IMR-90 (cell line): Measurements from ENCODE around the gene GRK2. TPM values are rescaled to one million over a fixed set of nuclear protein-coding genes. Genes with fewer than 3 reads are reported as not detected.

Source experiments
- ATAC-seq: fragments of 200-7000 bp; cut with Tn5 transposase; 2 replicates; pipeline ENCODE4 v1.9.1; 2020; ENCODE audit warnings: low read depth, mild to moderate bottlenecking, moderate library complexity
- BruUV-seq: library from RNA; stranded (reverse); fragments of 400-500 nt; replicated peaks from 2 replicates; lab custom pipeline; 2021; lab: Mats Ljungman, UMichigan
- CTCF ChIA-PET: fragments of 300-600 bp; formaldehyde crosslinking; extraction: SDS; loops from one replicate; lab custom pipeline; 2021; ENCODE audit warnings: antibody characterized with exemption; lab: Yijun Ruan, JAX
- POLR2A ChIA-PET: fragments of 300-600 bp; sonication (Branson Sonifier 250); formaldehyde crosslinking; loops from one replicate; lab custom pipeline; 2022; ENCODE audit warnings: antibody characterized with exemption; ENCODE audit not compliant: unreplicated experiment; lab: Charles Lee
- DNase-seq: peaks from one replicate; pipeline ENCODE4 v3.0.0; 2013
- H2AFZ ChIP-seq: replicated peaks from 2 replicates; pipeline ENCODE3; 2013; ENCODE audit warnings: low read length, mild to moderate bottlenecking; ENCODE audit not compliant: poor library complexity
- H2AK5ac ChIP-seq: 2 replicates; pipeline ENCODE4 v1.6.1; 2013; ENCODE audit warnings: low read depth, low read length, inconsistent platforms
- H2AK9ac ChIP-seq: replicated peaks from 2 replicates; pipeline ENCODE3; 2013; ENCODE audit warnings: mild to moderate bottlenecking, low read depth, low read length, moderate library complexity; ENCODE audit not compliant: poor library complexity
- H2BK120ac ChIP-seq: 2 replicates; pipeline ENCODE4 v1.6.1; 2013; ENCODE audit warnings: low read depth, low read length, inconsistent platforms
- H2BK15ac ChIP-seq: 3 replicates; pipeline ENCODE4 v1.6.1; 2013; ENCODE audit warnings: low read depth, low read length, inconsistent platforms
- H2BK20ac ChIP-seq: 2 replicates; pipeline ENCODE4 v1.6.1; 2013; ENCODE audit warnings: low read depth, mild to moderate bottlenecking, inconsistent platforms, low read length, moderate library complexity
- H2BK5ac ChIP-seq: 2 replicates; pipeline ENCODE4 v1.6.1; 2013; ENCODE audit warnings: mild to moderate bottlenecking, low read depth, low read length, inconsistent platforms; ENCODE audit not compliant: poor library complexity, severe bottlenecking
- H3K14ac ChIP-seq: replicated peaks from 2 replicates; pipeline ENCODE4 v1.6.1; 2013; ENCODE audit warnings: low read depth, low read length, inconsistent platforms
- H3K18ac ChIP-seq: 2 replicates; pipeline ENCODE4 v1.6.1; 2013; ENCODE audit warnings: low read depth, low read length, control low read depth
- H3K23ac ChIP-seq: 2 replicates; pipeline ENCODE4 v1.6.1; 2013; ENCODE audit warnings: low read depth, low read length, inconsistent platforms
- H3K27ac ChIP-seq: 2 replicates; pipeline ENCODE4 v1.5.1; 2013; ENCODE audit warnings: mild to moderate bottlenecking, control low read depth, low read length; ENCODE audit not compliant: insufficient read depth
- H3K27me3 ChIP-seq: 2 replicates; pipeline ENCODE4 v1.6.1; 2013; ENCODE audit warnings: low read length; ENCODE audit not compliant: control insufficient read depth, insufficient read depth
- H3K36me3 ChIP-seq: 2 replicates; pipeline ENCODE4 v1.6.1; 2013; ENCODE audit warnings: low read length, mixed read lengths; ENCODE audit not compliant: control insufficient read depth, insufficient read depth
- H3K4ac ChIP-seq: 2 replicates; pipeline ENCODE4 v1.6.1; 2013; ENCODE audit warnings: low read depth, low read length, inconsistent platforms
- H3K4me1 ChIP-seq: 2 replicates; pipeline ENCODE4 v1.6.1; 2013; ENCODE audit warnings: low read length, mixed read lengths; ENCODE audit not compliant: control insufficient read depth, insufficient read depth
- H3K4me2 ChIP-seq: 2 replicates; pipeline ENCODE4 v1.6.1; 2013; ENCODE audit warnings: low read depth, mild to moderate bottlenecking, control low read depth, low read length, moderate library complexity
- H3K4me3 ChIP-seq: 2 replicates; pipeline ENCODE4 v1.5.1; 2013; ENCODE audit warnings: low read depth, mild to moderate bottlenecking, control low read depth, low read length, moderate library complexity; ENCODE audit not compliant: insufficient read depth
- H3K56ac ChIP-seq: 2 replicates; pipeline ENCODE4 v1.6.1; 2013; ENCODE audit warnings: low read length, inconsistent platforms; ENCODE audit not compliant: insufficient read depth; ENCODE audit errors: extremely low read depth
- H3K79me1 ChIP-seq, 2 experiments: 2 replicates each; pipeline ENCODE4 v1.6.1; 2013; ENCODE audit warnings: low read length in 2 of 2, inconsistent platforms in 1 of 2, low read depth in 1 of 2
- H3K9ac ChIP-seq: 2 replicates; pipeline ENCODE4 v1.6.1; 2013; ENCODE audit warnings: low read depth, low read length, control low read depth
- H3K9me1 ChIP-seq: 2 replicates; pipeline ENCODE4 v1.6.1; 2013; ENCODE audit warnings: low read length, inconsistent platforms; ENCODE audit not compliant: insufficient read depth
- H3K9me3 ChIP-seq: 2 replicates; pipeline ENCODE4 v1.6.1; 2013; ENCODE audit warnings: low read length; ENCODE audit not compliant: control insufficient read depth, insufficient read depth
- H4K20me1 ChIP-seq: 2 replicates; pipeline ENCODE4 v1.6.1; 2013; ENCODE audit warnings: low read length, inconsistent platforms; ENCODE audit not compliant: insufficient read depth
- H4K5ac ChIP-seq: 2 replicates; pipeline ENCODE4 v1.6.1; 2013; ENCODE audit warnings: mild to moderate bottlenecking, low read depth, low read length, control low read depth
- H4K8ac ChIP-seq, 2 experiments: 2 replicates each; pipeline ENCODE4 v1.6.1; 2013; ENCODE audit warnings: low read depth in 2 of 2, low read length in 2 of 2, control low read depth in 1 of 2, inconsistent platforms in 1 of 2
- H4K91ac ChIP-seq: 2 replicates; pipeline ENCODE4 v1.6.1; 2013; ENCODE audit warnings: low read depth, low read length, inconsistent platforms; ENCODE audit not compliant: insufficient read depth
- FOS ChIP-seq: fragments of 150-350 bp; IDR thresholded peaks from 2 replicates; pipeline ENCODE4 v1.6.1; 2016; ENCODE audit warnings: low read depth, low read length
- MXI1 ChIP-seq: IDR thresholded peaks from 2 replicates; pipeline ENCODE4 v1.6.1; 2012; ENCODE audit warnings: low read depth, mild to moderate bottlenecking, low read length, moderate library complexity, borderline replicate concordance
- NFE2L2 ChIP-seq: fragments of 150-350 bp; IDR thresholded peaks from 2 replicates; pipeline ENCODE4 v1.6.1; 2016; ENCODE audit warnings: low read depth, mild to moderate bottlenecking, low read length
- RCOR1 ChIP-seq: IDR thresholded peaks from 2 replicates; pipeline ENCODE4 v1.6.1; 2012; ENCODE audit warnings: mild to moderate bottlenecking, low read length, improper control_type of control experiment; ENCODE audit not compliant: insufficient replicate concordance
- RFX5 ChIP-seq: IDR thresholded peaks from 2 replicates; pipeline ENCODE4 v1.8.0; 2012; ENCODE audit warnings: low read depth, mild to moderate bottlenecking, low read length, moderate library complexity
- WGBS, 2 experiments: methylation state at CpG; one replicate each; pipeline versions ENCODE4 v1.1.5 to v1.1.7; 2013; ENCODE audit warnings: missing lambda C conversion rate in 2 of 2; ENCODE audit not compliant: insufficient read length in 1 of 2; ENCODE audit errors: extremely low coverage in 2 of 2; 5-methylcytosine and 5-hydroxymethylcytosine counted together
- dilution Hi-C: fragments of 300-500 bp; cut with HindIII; formaldehyde crosslinking; loops from one replicate; pipeline ENCODE4 v1.14.3; 2018; ENCODE audit warnings: low sequenced_read_pairs; ENCODE audit not compliant: unreplicated experiment
- in situ Hi-C: fragments of 300-500 bp; cut with MboI; formaldehyde crosslinking; loops from 3 replicates; pipeline ENCODE4 v1.14.3; 2019; ENCODE audit warnings: low sequenced_read_pairs, inconsistent platforms, mixed read lengths
- intact Hi-C: fragments of 100-400 bp; cut with micrococcal nuclease; formaldehyde crosslinking; loops from 2 replicates; pipeline ENCODE4 v1.10.0; 2022
- polyA plus RNA-seq, 3 experiments: library from polyadenylated mRNA; depleted of rRNA; stranded (reverse); fragments of >200 nt; gene quantifications; 2 replicates each; pipeline ENCODE4 v1.2.3, GENCODE V29; 2012; ENCODE audit warnings: low replicate concordance in 1 of 3
- total RNA-seq: library from RNA; depleted of rRNA; stranded (reverse); fragments of >200 nt; gene quantifications from 2 replicates; pipeline ENCODE4 v1.2.3, GENCODE V29; 2012

Gene GRK2
- total and polyA plus RNA-seq, 2 of the 4 experiments (the other 2 are of a cell fraction), result 26.7 to 41.8 TPM

- BruUV-seq, result no TSS peak
Observed at GRCh38 chr11:67311051-67311555, 44.8 kb downstream of the GRK2 start.

More at GRCh38 chr11:67311051-67311555, 44.8 kb downstream of the GRK2 start:
- ChIA-PET CTCF (no interaction called here), POLR2A (no interaction called here)
- Histone ChIP-seq H2BK5ac (no peak overlapping the region), H3K9me3 (no peaks in the 10 kb centered on the region), H2AK9ac (peak overlapping the region; percentile 1), H3K4me1 (no peaks in the 10 kb centered on the region), H4K5ac (no peak overlapping the region), H2AK5ac (no peak overlapping the region), H3K18ac (no peak overlapping the region), H4K91ac (no peak overlapping the region), H3K4me2 (no peak overlapping the region), H4K8ac (no peak overlapping the region), H2BK20ac (no peak overlapping the region), H2BK15ac (no peak overlapping the region), H3K79me1 (no peaks in the 10 kb centered on the region), H2BK120ac (no peak overlapping the region), H3K9ac (no peak overlapping the region), H3K27ac (no peak overlapping the region), H3K36me3 (peaks cover 34% of the 10 kb centered on the region), H4K20me1 (no peaks in the 10 kb centered on the region), H3K4me3 (no peak overlapping the region), H3K27me3 (no peaks in the 10 kb centered on the region), H3K23ac (no peak overlapping the region), H3K4ac (no peak overlapping the region), H3K56ac (no peak overlapping the region), H3K9me1 (no peaks in the 10 kb centered on the region), H3K14ac (no peak overlapping the region), H2AFZ (no peak overlapping the region)
- WGBS, 2 experiments, result 91% methylated on average over 15 of the region's 18 CpGs; no CpG with 5 or more reads in 1 of the 2 experiments
- in situ Hi-C loops, result loop anchor here (10.0 kb wide), 1 partner anchor 226 kb away; no protein-coding TSS in a partner anchor
- dilution Hi-C loops, result no loop called here
- no peak for DNase-seq
- no peak for TF ChIP-seq MXI1
- no peak for TF ChIP-seq RFX5
- TF ChIP-seq NFE2L2, result no peak
- no peak for TF ChIP-seq RCOR1
- no peak for TF ChIP-seq FOS
- ATAC-seq, result no peak
- intact Hi-C loops, result no loop called here
